Neural cell (in vitro differentiated cells): ENCODE results near the gene CAMK1D.

Experiments
- CTCF ChIP-seq: fragments of 450-650 bp; IDR thresholded peaks from 2 replicates; pipeline ENCODE4 v1.5.1; 2014; ENCODE audit warnings: antibody characterized with exemption, mild to moderate bottlenecking, moderate library complexity; ENCODE audit not compliant: poor library complexity, severe bottlenecking
- EZH2 ChIP-seq: fragments of 200-600, 300-800 bp; shearing (Covaris generic), sonication (generic); IDR thresholded peaks from 2 replicates; pipeline ENCODE4 v1.6.1; 2014; ENCODE audit warnings: antibody characterized with exemption, low read length, borderline replicate concordance, mild to moderate bottlenecking; ENCODE audit not compliant: insufficient read depth, poor library complexity, severe bottlenecking
- POLR2AphosphoS5 ChIP-seq: IDR thresholded peaks from 2 replicates; pipeline ENCODE4 v1.6.1; 2012
- RAD21 ChIP-seq: fragments of 450-650 bp; conservative IDR thresholded peaks from 2 replicates; pipeline ENCODE4 v1.6.1; 2014; ENCODE audit warnings: antibody characterized with exemption, mild to moderate bottlenecking, moderate library complexity
- SMC3 ChIP-seq: fragments of 450-650 bp; conservative IDR thresholded peaks from 2 replicates; pipeline ENCODE4 v1.6.1; 2014; ENCODE audit warnings: antibody characterized with exemption, mild to moderate bottlenecking, moderate library complexity; ENCODE audit not compliant: poor library complexity
- TAF1 ChIP-seq: IDR thresholded peaks from 2 replicates; pipeline ENCODE4 v1.6.1; 2012; ENCODE audit warnings: low read depth

- TF ChIP-seq CTCF (no peak), SMC3 (no peak), RAD21 (no peak), EZH2 (no peak), TAF1 (no peak), POLR2AphosphoS5 (no peak)
These were observed 9.0 kb upstream of the CAMK1D start for GRCh38 chr10:12340371-12340770.
